Type B pancreatic cell (in vitro differentiated cells): Measurements from ENCODE around the gene NOTUM. TPM values are rescaled to one million over a fixed set of nuclear protein-coding genes. Genes with fewer than 3 reads are reported as not detected.

Source experiments
- DNase-seq: peaks from one replicate; pipeline ENCODE4 v3.0.0; 2021; ENCODE audit warnings: mixed read lengths; ENCODE audit not compliant: unreplicated experiment; ENCODE audit errors: extremely low spot score
- H3K27ac Mint-ChIP-seq: 2 replicates; pipeline ENCODE4 v1.8.0; 2021; ENCODE audit warnings: mild to moderate bottlenecking, mixed read lengths
- H3K27me3 Mint-ChIP-seq: 2 replicates; pipeline ENCODE4 v1.8.0; 2021; ENCODE audit warnings: mixed read lengths
- H3K36me3 Mint-ChIP-seq: 2 replicates; pipeline ENCODE4 v1.8.0; 2021; ENCODE audit warnings: mixed read lengths
- H3K4me1 Mint-ChIP-seq: one replicate; pipeline ENCODE4 v1.8.0; 2021; ENCODE audit warnings: mixed read lengths; ENCODE audit not compliant: unreplicated experiment
- H3K4me3 Mint-ChIP-seq: 2 replicates; pipeline ENCODE4 v1.8.0; 2021; ENCODE audit warnings: mild to moderate bottlenecking, mixed read lengths
- H3K9me3 Mint-ChIP-seq: 2 replicates; pipeline ENCODE4 v1.8.0; 2021; ENCODE audit warnings: mixed read lengths
- total RNA-seq: library from RNA; stranded (reverse); gene quantifications from 2 replicates; pipeline ENCODE4 v1.2.1, GENCODE V29; 2021; ENCODE audit warnings: low replicate concordance
- TF ChIP-seq, protein P1 (sequence below): fragments of 200-600 bp; sonication (generic); conservative IDR thresholded peaks from 2 replicates; pipeline ENCODE4 v1.5.0; 2021; ENCODE audit warnings: antibody characterized with exemption, mild to moderate bottlenecking

The NOTUM gene
- total RNA-seq, 1 donor from 2014 or later, result 3.2 TPM

DNA sequence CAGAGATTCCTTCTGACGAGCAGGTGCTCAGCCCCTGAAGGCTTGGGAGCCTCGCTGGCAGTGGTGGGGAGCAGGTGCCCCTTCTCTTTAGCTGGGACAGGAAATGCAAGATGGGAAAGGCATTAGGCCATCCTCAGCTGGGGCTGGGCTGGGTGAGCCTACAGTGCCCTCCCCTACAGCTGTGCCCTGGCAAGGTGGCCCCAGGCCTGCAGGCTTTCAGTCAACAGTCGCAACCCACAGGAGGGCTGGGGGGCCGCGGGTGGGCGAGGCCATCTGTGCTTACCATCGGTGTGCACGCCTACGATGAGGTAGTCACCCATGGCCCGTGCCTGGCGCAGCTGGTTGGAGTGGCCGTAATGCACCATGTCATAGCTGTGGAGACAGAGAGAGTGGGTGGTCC, 51.8 kb downstream of the NOTUM start:
- no peak overlapping the region for H3K27ac Mint-ChIP-seq
- H3K4me3 Mint-ChIP-seq, result peak overlapping the region; percentile 93
- peaks cover 5% of the 10 kb centered on the region for H3K4me1 Mint-ChIP-seq
- DNase-seq, result no peak
- H3K36me3 Mint-ChIP-seq, result peaks cover 8% of the 10 kb centered on the region
- no peaks in the 10 kb centered on the region for H3K27me3 Mint-ChIP-seq
- H3K9me3 Mint-ChIP-seq, result no peaks in the 10 kb centered on the region
- TF ChIP-seq, protein P1, sequence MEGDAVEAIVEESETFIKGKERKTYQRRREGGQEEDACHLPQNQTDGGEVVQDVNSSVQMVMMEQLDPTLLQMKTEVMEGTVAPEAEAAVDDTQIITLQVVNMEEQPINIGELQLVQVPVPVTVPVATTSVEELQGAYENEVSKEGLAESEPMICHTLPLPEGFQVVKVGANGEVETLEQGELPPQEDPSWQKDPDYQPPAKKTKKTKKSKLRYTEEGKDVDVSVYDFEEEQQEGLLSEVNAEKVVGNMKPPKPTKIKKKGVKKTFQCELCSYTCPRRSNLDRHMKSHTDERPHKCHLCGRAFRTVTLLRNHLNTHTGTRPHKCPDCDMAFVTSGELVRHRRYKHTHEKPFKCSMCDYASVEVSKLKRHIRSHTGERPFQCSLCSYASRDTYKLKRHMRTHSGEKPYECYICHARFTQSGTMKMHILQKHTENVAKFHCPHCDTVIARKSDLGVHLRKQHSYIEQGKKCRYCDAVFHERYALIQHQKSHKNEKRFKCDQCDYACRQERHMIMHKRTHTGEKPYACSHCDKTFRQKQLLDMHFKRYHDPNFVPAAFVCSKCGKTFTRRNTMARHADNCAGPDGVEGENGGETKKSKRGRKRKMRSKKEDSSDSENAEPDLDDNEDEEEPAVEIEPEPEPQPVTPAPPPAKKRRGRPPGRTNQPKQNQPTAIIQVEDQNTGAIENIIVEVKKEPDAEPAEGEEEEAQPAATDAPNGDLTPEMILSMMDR, result no peak

DNA sequence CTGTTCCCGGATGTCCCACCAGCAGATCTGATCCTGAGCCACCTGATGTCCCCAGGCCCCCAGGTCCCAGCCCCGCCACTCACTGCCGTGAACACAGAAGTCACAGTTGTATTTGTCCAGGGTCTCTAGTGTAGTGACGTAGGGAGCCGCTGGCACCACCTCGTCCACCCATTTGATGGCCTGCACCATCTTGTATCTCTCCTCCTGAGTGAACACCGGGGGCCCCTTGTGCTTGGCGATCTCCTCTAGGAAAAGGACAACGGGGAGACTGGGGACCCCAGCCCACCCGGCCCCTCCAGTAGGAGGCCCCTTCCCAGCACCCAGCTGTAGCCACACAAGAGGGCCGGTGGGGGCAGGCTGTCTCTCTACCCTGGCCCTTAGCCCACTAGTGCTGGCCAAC, 52.2 kb downstream of the NOTUM start:
- Mint-ChIP-seq H3K36me3 (peaks cover 8% of the 10 kb centered on the region), H3K4me1 (peaks cover 5% of the 10 kb centered on the region)

DNA sequence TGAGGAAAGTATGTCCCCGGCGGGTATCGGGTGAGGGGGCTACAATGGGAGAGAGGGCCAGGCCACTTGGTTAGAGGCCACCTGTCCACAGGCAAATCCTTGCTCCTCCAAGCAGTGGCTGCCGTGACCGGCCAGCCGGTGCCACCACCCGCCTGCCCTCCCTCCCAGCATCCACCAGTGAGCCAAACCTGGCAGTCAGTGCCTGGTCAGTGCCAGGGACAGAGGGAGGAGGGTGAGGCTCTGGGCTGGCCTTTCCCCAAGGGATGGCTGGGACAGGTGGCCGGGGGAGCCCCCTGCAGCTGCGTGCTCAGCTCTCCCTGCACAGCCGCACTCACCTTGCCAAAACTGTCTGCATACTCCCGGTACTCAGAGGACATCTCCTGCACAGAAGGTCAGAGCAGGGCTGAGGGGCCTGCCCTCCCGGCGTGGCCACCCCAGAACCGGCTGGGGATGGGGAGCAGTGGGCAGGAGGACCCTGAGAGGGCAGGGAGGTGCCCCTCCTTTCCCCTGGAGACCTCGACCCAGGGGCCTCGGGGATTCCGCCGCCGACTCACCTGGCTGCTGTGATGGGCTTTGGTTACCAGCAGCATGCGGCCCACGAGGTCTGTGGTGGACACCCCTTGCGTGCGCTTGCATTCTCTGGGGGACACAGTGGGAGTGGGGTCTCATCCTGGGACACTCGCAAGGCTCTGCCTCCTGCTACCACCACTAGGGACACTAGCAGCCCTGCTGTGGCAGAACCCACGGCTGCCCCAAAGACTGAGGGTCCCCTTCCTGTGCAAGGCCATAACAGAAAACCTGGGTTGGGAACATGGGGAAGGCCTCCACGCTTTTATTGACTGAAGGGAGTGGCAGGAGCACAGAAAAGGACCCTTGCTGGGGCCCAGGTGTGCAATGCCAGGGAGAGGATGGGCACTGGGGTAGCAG, 53.5 kb downstream of the NOTUM start:
- Mint-ChIP-seq H3K4me3 (no peak overlapping the region), H3K36me3 (no peaks in the 10 kb centered on the region), H3K4me1 (no peaks in the 10 kb centered on the region), H3K27ac (no peak overlapping the region), H3K9me3 (no peaks in the 10 kb centered on the region), H3K27me3 (no peaks in the 10 kb centered on the region)
- no peak for DNase-seq
- TF ChIP-seq, protein P1, result peak; percentile 24

More for the DNA sequence above, 52.2 kb downstream of the NOTUM start:
- TF ChIP-seq, protein P1, result no peak
- no peaks in the 10 kb centered on the region for H3K27me3 Mint-ChIP-seq
- H3K4me3 Mint-ChIP-seq, result no peak overlapping the region
- DNase-seq, result no peak
- H3K27ac Mint-ChIP-seq, result no peak overlapping the region
- no peaks in the 10 kb centered on the region for H3K9me3 Mint-ChIP-seq

DNA sequence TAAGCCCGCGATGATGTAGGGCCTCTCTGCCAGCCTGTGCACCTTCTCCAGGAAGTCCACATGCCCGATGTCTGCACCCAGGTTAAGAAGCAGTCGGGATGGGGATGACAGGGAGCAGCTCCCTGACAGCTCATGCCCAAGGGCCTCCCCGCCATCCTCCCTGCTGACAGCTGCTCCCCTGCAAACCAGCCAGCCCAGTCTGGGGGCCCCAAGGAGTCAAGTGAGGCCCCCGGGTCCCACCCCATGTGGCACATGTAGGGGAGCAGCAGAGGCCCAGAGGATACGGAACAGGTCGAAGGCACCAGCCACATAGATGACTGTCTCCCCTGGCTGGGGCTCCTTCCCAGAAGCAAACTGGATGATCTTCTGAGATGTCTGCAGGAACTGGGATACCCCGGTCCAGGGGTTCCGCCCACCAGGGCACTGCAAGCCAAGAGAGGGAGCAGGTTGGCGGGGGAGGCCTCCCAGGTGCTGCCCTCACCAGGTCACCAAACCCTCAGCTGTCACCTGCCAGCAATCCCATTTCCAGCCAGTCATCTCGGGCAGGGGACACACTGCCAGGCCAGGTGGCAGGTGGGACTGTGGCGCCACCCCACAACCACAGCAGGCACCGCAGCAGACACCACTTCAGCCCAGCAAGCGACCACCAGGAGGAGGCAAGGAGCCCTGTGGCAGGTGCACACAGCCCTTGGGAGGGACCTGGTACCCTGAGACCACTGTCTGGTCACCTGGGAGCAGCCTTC, 54.3 kb downstream of the NOTUM start:
- Mint-ChIP-seq H3K36me3 (no peaks in the 10 kb centered on the region), H3K4me1 (no peaks in the 10 kb centered on the region), H3K27ac (no peak overlapping the region), H3K27me3 (no peaks in the 10 kb centered on the region), H3K9me3 (no peaks in the 10 kb centered on the region), H3K4me3 (no peak overlapping the region)
- no peak for DNase-seq
- TF ChIP-seq, protein P1, result no peak

DNA sequence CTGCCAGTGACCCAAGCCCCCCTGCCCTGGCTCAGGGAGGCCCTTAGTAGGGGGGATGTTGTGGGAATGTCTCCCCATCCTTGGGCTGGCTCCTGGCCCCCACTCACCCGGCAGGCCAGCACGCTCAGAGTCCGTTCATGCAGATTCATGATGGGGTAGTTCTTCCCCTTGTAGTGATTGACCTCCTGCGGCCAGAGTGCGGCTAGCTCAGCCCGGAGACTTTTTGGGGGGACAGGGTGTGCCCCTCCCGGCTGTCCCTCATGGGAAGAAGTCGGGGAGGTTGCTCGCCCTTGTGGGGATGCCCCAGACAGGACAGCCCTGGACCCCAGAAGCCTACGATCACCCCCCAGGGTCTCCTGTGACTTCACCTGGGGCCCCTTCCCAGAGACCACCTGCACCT, 55.0 kb downstream of the NOTUM start:
- TF ChIP-seq, protein P1, result no peak
- no peaks in the 10 kb centered on the region for H3K9me3 Mint-ChIP-seq
- H3K4me3 Mint-ChIP-seq, result no peak overlapping the region
- H3K36me3 Mint-ChIP-seq, result peaks cover 4% of the 10 kb centered on the region
- H3K4me1 Mint-ChIP-seq, result peaks cover 3% of the 10 kb centered on the region
- H3K27ac Mint-ChIP-seq, result no peak overlapping the region
- DNase-seq, result no peak
- H3K27me3 Mint-ChIP-seq, result peaks cover 5% of the 10 kb centered on the region
